H1 (cell line): ENCODE results near the gene PLCB4. TPM values are rescaled to one million over a fixed set of nuclear protein-coding genes. Genes with fewer than 3 reads are reported as not detected.

Source experiments
- CTCF ChIA-PET: fragments of 300-600 bp; sonication (Branson Sonifier 250); formaldehyde crosslinking; loops from one replicate; lab custom pipeline; 2021; ENCODE audit not compliant: partially characterized antibody; lab: Charles Lee
- POLR2A ChIA-PET: fragments of 300-600 bp; sonication (Branson Sonifier 250); formaldehyde crosslinking; loops from one replicate; lab custom pipeline; 2021; ENCODE audit warnings: inconsistent platforms; ENCODE audit not compliant: partially characterized antibody; lab: Charles Lee
- DNase-seq, 2 experiments: peaks; one replicate each; pipeline versions ENCODE4 v3.0.0 to v3.0.0-alpha.2; 2010 to 2022; ENCODE audit warnings: low spot score in 2 of 2, low read depth in 1 of 2, mixed read lengths in 1 of 2
- FAIRE-seq: peaks from 2 replicates; lab custom pipeline; 2011; peaks lifted over from hg19 to GRCh38; lab: Jason Lieb, UNC
- H2AFZ ChIP-seq: 2 replicates; pipeline ENCODE4 v1.8.1; 2012; ENCODE audit warnings: low read length, inconsistent platforms
- H2AK5ac ChIP-seq: 2 replicates; pipeline ENCODE4 v1.6.1; 2013; ENCODE audit warnings: low read depth, low read length
- H2BK120ac ChIP-seq: replicated peaks from 2 replicates; pipeline ENCODE3; 2013; ENCODE audit warnings: low read depth, low read length, inconsistent platforms
- H2BK12ac ChIP-seq: 2 replicates; pipeline ENCODE4 v1.6.1; 2013; ENCODE audit warnings: low read depth, low read length
- H2BK15ac ChIP-seq: 2 replicates; pipeline ENCODE4 v1.6.1; 2013; ENCODE audit warnings: low read length
- H2BK20ac ChIP-seq: 2 replicates; pipeline ENCODE4 v1.6.1; 2013; ENCODE audit warnings: low read length
- H2BK5ac ChIP-seq: 2 replicates; pipeline ENCODE4 v1.6.1; 2013; ENCODE audit warnings: low read depth, low read length
- H3K14ac ChIP-seq: 2 replicates; pipeline ENCODE4 v1.6.1; 2013; ENCODE audit warnings: inconsistent platforms; ENCODE audit not compliant: insufficient read length
- H3K18ac ChIP-seq: 2 replicates; pipeline ENCODE4 v1.6.1; 2013; ENCODE audit warnings: low read length; ENCODE audit errors: extremely low read depth
- H3K23ac ChIP-seq: 2 replicates; pipeline ENCODE4 v1.6.1; 2013; ENCODE audit warnings: inconsistent platforms; ENCODE audit not compliant: insufficient read length
- H3K23me2 ChIP-seq: 2 replicates; pipeline ENCODE4 v1.6.1; 2013; ENCODE audit warnings: low read depth, low read length
- H3K27ac ChIP-seq: 2 replicates; pipeline ENCODE4 v1.6.1; 2011; ENCODE audit warnings: low read depth, low read length, inconsistent platforms
- H3K27me3 ChIP-seq, 4 experiments: replicated peaks in 1 of 4; 1 replicate in 1 of 4; 2 replicates in 3 of 4; pipeline versions ENCODE4 v1.6.1 to v1.8.1; 2011 to 2013; ENCODE audit warnings: low read length in 3 of 4, mild to moderate bottlenecking in 3 of 4, inconsistent platforms in 2 of 4, mixed read lengths in 2 of 4, moderate library complexity in 1 of 4; ENCODE audit not compliant: control insufficient read depth in 3 of 4, insufficient read depth in 3 of 4; ENCODE audit errors: extremely low read depth in 1 of 4
- H3K36me3 ChIP-seq, 4 experiments: 2 replicates each; pipeline versions ENCODE4 v1.6.1 to v1.8.1; 2011 to 2013; ENCODE audit warnings: mild to moderate bottlenecking in 4 of 4, low read length in 3 of 4, moderate library complexity in 2 of 4, control low read depth in 1 of 4, inconsistent platforms in 1 of 4; ENCODE audit not compliant: insufficient read depth in 4 of 4, control insufficient read depth in 2 of 4
- H3K4ac ChIP-seq: replicated peaks from 2 replicates; pipeline ENCODE3; 2013; ENCODE audit warnings: low read length, low read depth, mixed read lengths, inconsistent platforms; ENCODE audit not compliant: insufficient read length
- H3K4me1 ChIP-seq, 4 experiments: replicated peaks in 1 of 4; 1 replicate in 1 of 4; 2 replicates in 3 of 4; pipeline versions ENCODE4 v1.6.1 to v1.8.1; 2011 to 2013; ENCODE audit warnings: low read length in 3 of 4, inconsistent platforms in 2 of 4, mixed read lengths in 1 of 4; ENCODE audit not compliant: insufficient read depth in 4 of 4, control insufficient read depth in 3 of 4
- H3K4me2 ChIP-seq, 2 experiments: 2 replicates each; pipeline versions ENCODE4 v1.6.1 to v1.8.1; 2011 to 2013; ENCODE audit warnings: low read depth in 2 of 2, low read length in 2 of 2, control low read depth in 1 of 2, inconsistent platforms in 1 of 2, mild to moderate bottlenecking in 1 of 2; ENCODE audit not compliant: insufficient read depth in 1 of 2
- H3K4me3 ChIP-seq, 4 experiments: fragments of 200-600, 300-600 bp in 1 of 4; sonication (generic), shearing (Covaris generic), sonication (Bioruptor Twin) in 1 of 4; 2 replicates each; pipeline versions ENCODE4 v1.5.1 to v1.8.1; 2011 to 2016; ENCODE audit warnings: low read length in 4 of 4, low read depth in 3 of 4, control low read depth in 2 of 4, inconsistent platforms in 2 of 4, mild to moderate bottlenecking in 2 of 4, mixed read lengths in 1 of 4, moderate library complexity in 1 of 4; ENCODE audit not compliant: insufficient read depth in 2 of 4; ENCODE audit errors: extremely low read depth in 1 of 4
- H3K56ac ChIP-seq: replicated peaks from 2 replicates; pipeline ENCODE3; 2013; ENCODE audit warnings: low read depth, mild to moderate bottlenecking, mixed read lengths, low read length, inconsistent platforms; ENCODE audit not compliant: insufficient read length
- H3K79me1 ChIP-seq: 2 replicates; pipeline ENCODE4 v1.6.1; 2013; ENCODE audit warnings: low read depth, low read length, control low read depth
- H3K79me2 ChIP-seq, 2 experiments: 2 replicates each; pipeline versions ENCODE4 v1.6.1 to v1.8.1; 2012 to 2013; ENCODE audit warnings: low read length in 2 of 2, mild to moderate bottlenecking in 2 of 2, inconsistent platforms in 1 of 2; ENCODE audit not compliant: insufficient read depth in 2 of 2, control insufficient read depth in 1 of 2
- H3K9ac ChIP-seq, 4 experiments: replicated peaks in 1 of 4; 1 replicate in 1 of 4; 2 replicates in 3 of 4; pipeline versions ENCODE4 v1.6.1 to v1.8.1; 2011 to 2013; ENCODE audit warnings: low read depth in 3 of 4, low read length in 3 of 4, control low read depth in 2 of 4, mild to moderate bottlenecking in 2 of 4, moderate library complexity in 2 of 4, inconsistent platforms in 1 of 4; ENCODE audit errors: extremely low read depth in 1 of 4
- H3K9me3 ChIP-seq, 2 experiments: 2 replicates each; pipeline versions ENCODE4 v1.6.1 to v1.8.1; 2012 to 2013; ENCODE audit warnings: mild to moderate bottlenecking in 2 of 2, moderate library complexity in 2 of 2, control low read depth in 1 of 2, inconsistent platforms in 1 of 2, low read depth in 1 of 2, low read length in 1 of 2, mixed read lengths in 1 of 2; ENCODE audit not compliant: insufficient read depth in 2 of 2
- H4K20me1 ChIP-seq, 2 experiments: replicated peaks in 1 of 2; 2 replicates each; pipeline versions ENCODE3 to v1.8.1; 2011 to 2013; ENCODE audit warnings: inconsistent platforms in 2 of 2, low read length in 2 of 2, mild to moderate bottlenecking in 1 of 2; ENCODE audit not compliant: insufficient read depth in 2 of 2, control insufficient read depth in 1 of 2
- H4K5ac ChIP-seq: 2 replicates; pipeline ENCODE4 v1.6.1; 2013; ENCODE audit warnings: low read length, low read depth, mixed read lengths, inconsistent platforms; ENCODE audit not compliant: insufficient read length
- H4K8ac ChIP-seq: 2 replicates; pipeline ENCODE4 v1.8.0; 2013; ENCODE audit warnings: mild to moderate bottlenecking, moderate library complexity, low read length, inconsistent platforms; ENCODE audit not compliant: insufficient read depth; ENCODE audit errors: extremely low read depth
- H4K91ac ChIP-seq: replicated peaks from 2 replicates; pipeline ENCODE3; 2013; ENCODE audit warnings: low read length, mixed read lengths, inconsistent platforms; ENCODE audit not compliant: insufficient read length
- BRCA1 ChIP-seq: IDR thresholded peaks from 2 replicates; pipeline ENCODE4 v1.6.1; 2012; ENCODE audit warnings: low read depth, low read length, improper control_type of control experiment
- CEBPB ChIP-seq: IDR thresholded peaks from 2 replicates; pipeline ENCODE4 v1.6.1; 2012; ENCODE audit warnings: low read depth, low read length
- CREB1 ChIP-seq: IDR thresholded peaks from 2 replicates; pipeline ENCODE4 v1.6.1; 2012; ENCODE audit warnings: inconsistent platforms
- JUND ChIP-seq: IDR thresholded peaks from 2 replicates; pipeline ENCODE4 v1.6.1; 2011; ENCODE audit warnings: mild to moderate bottlenecking, improper control_type of control experiment, low read length
- RAD21 ChIP-seq, 2 experiments: IDR thresholded peaks in 1 of 2; conservative IDR thresholded peaks in 1 of 2; 2 replicates each; pipeline ENCODE4 v1.6.1; 2011; ENCODE audit warnings: low read depth in 2 of 2, low read length in 2 of 2, improper control_type of control experiment in 1 of 2, inconsistent platforms in 1 of 2, mild to moderate bottlenecking in 1 of 2, moderate library complexity in 1 of 2
- RNF2 ChIP-seq: fragments of 200-900, 300-1000 bp; sonication (generic); IDR thresholded peaks from 2 replicates; pipeline ENCODE4 v1.7.1; 2016; ENCODE audit warnings: borderline replicate concordance, low read depth, mild to moderate bottlenecking, antibody characterized with exemption, low read length; ENCODE audit not compliant: poor library complexity, severe bottlenecking; ENCODE audit errors: missing control alignments
- SP4 ChIP-seq: IDR thresholded peaks from 2 replicates; pipeline ENCODE4 v1.6.1; 2012; ENCODE audit warnings: low read length, inconsistent platforms
- WGBS, 2 experiments: shearing (Covaris generic) in 1 of 2; methylation state at CpG; one replicate each; pipeline versions ENCODE4 v1.1.6 to v1.1.7; 2013 to 2015; ENCODE audit warnings: low lambda C conversion rate in 2 of 2, mixed read lengths in 2 of 2, inconsistent platforms in 1 of 2, low coverage in 1 of 2, missing lambda C conversion rate in 1 of 2; ENCODE audit not compliant: insufficient replicate concordance in 2 of 2, insufficient coverage in 1 of 2, insufficient read length in 1 of 2; ENCODE audit errors: extremely low coverage in 1 of 2, missing lambda C conversion rate in 1 of 2; 5-methylcytosine and 5-hydroxymethylcytosine counted together
- polyA plus RNA-seq, 7 experiments: library from polyadenylated mRNA; depleted of rRNA in 3 of 7; stranded (reverse) in 5 of 7; unstranded in 2 of 7; fragments of >200 nt in 5 of 7; fragments of 200-250 nt in 2 of 7; gene quantifications; 1 replicate in 5 of 7; 2 replicates in 1 of 7; 4 replicates in 1 of 7; pipeline versions ENCODE4 v1.2.1 to v1.2.3, GENCODE V29; 2011 to 2013; ENCODE audit warnings: missing spikeins in 2 of 7, mixed read lengths in 2 of 7
- total RNA-seq: library from RNA; stranded (reverse); fragmentation: NEBNext Ultra II Directional; extraction: Animal tissue kit (Norgen Biotek cat#: 25700); gene quantifications from 2 replicates; pipeline ENCODE4 v1.2.1, GENCODE V29; 2021
- TF ChIP-seq, protein P1 (sequence below), 3 experiments: IDR thresholded peaks; 1 replicate in 2 of 3; 2 replicates in 1 of 3; pipeline versions ENCODE4 v1.5.1 to v1.6.1; 2011; ENCODE audit warnings: low read length in 3 of 3, mild to moderate bottlenecking in 3 of 3, inconsistent platforms in 2 of 3, low read depth in 1 of 3, moderate library complexity in 1 of 3; ENCODE audit not compliant: insufficient read depth in 1 of 3; ENCODE audit errors: control extremely low read depth in 1 of 3

The PLCB4 gene
- total and polyA plus RNA-seq, 2 of the 8 experiments (the other 6 are each of a cell fraction or from before 2014, with no cell fraction given), result 3.2 to 14.1 TPM

DNA sequence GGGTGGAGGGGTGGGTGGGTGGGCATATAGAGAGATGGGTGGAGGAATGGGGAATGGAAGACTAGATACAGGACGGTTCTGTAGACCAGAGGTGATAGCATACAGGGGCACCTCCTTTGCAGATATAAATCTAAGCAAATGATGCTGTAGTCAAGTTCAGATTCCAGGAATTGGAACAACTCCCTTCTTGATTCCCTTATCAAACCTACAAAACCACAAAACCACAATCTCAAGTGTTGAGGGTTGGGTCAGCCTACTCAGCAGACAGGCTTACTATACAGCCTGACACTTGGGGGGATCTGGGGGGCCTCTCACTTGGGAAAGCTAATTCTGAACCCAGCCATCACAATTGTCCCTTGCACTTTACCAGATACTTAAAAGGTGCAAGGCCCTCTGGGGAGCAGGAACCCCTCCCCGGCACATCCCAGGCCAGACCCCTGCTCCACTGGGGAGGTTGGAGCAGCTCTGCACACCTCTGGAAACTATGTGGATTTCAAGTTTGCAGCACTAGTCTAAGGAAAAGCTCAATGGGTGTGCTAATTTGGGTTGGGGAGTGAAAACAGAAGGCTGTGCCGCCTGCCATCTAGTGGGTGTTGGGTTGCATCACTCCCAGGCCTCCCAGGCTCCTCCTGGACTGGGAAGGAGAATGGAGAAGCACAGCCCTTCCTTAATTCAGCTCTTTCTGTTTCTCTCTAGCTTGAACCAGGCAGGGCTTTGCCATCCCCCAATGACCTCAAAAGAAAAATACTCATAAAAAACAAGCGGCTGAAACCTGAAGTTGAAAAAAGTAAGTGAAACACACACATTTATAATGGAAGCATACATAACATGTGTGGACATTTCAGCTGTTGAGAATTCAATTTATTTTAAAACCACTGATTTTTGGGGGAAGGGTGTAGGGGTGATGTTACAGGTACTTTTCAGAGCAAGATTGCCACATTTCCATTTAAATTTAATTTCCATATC lies 324.3 kb downstream of the PLCB4 start:
- Histone ChIP-seq H3K14ac (no peak overlapping the region), H3K27me3 (no peaks in the 10 kb centered on the region), H4K91ac (no peak overlapping the region), H2BK120ac (no peak overlapping the region), H3K23me2 (no peaks in the 10 kb centered on the region), H3K9me3 (no peaks in the 10 kb centered on the region), H3K79me1 (no peaks in the 10 kb centered on the region), H3K56ac (no peak overlapping the region), H2BK5ac (no peak overlapping the region), H3K27ac (no peak overlapping the region), H3K18ac (no peak overlapping the region; the same call in 1 of the 2 replicates), H3K9ac (no peak overlapping the region), H3K4me1 (no peaks in the 10 kb centered on the region; a peak in 1 of 7 replicates), H2BK20ac (no peak overlapping the region; the same call in 1 of the 2 replicates), H3K4me2 (no peak overlapping the region), H3K4ac (no peak overlapping the region), H4K5ac (no peak overlapping the region), H2BK15ac (no peak overlapping the region), H3K23ac (no peak overlapping the region), H3K4me3 (no peak overlapping the region), H2BK12ac (no peak overlapping the region), H3K36me3 (no peaks in the 10 kb centered on the region; a peak in 1 of 8 replicates), H4K8ac (no peak overlapping the region), H4K20me1 (peaks cover 0 to under 1% of the 10 kb centered on the region in 2 experiments), H2AFZ (no peak overlapping the region), H2AK5ac (no peak overlapping the region), H3K79me2 (no peaks in the 10 kb centered on the region)
- DNase-seq, result peak; percentile 58 to 65
- CTCF ChIA-PET, result interaction anchor here (0.6 to 2.1 kb wide), 64 partner anchors 11 to 671 kb away, joined by 3 to 13 read pairs (median 3); no protein-coding TSS in a partner anchor
- WGBS, 2 experiments, result 43% methylated on average over 4 of the region's 4 CpGs; no CpG with 5 or more reads in 1 of the 2 experiments
- POLR2A ChIA-PET, result no interaction called here
- FAIRE-seq, result peak; percentile 84
- no peak for TF ChIP-seq BRCA1
- no peak for TF ChIP-seq SP4
- TF ChIP-seq CREB1, result 0 out of 2 replicates have a peak, but pooled peaks have one; percentile 20
- peak; percentile 94 to 95 for TF ChIP-seq RAD21 (IDR thresholded peaks at IDR 0.05 in 1 of 2, conservative IDR thresholded peaks at IDR 0.05 in 1 of 2; ENCODE audit: low read depth in 2 of 2, low read length in 2 of 2)
- TF ChIP-seq JUND, result peak; percentile 48; the same call in 1 of the 2 replicates
- TF ChIP-seq CEBPB, result peak; percentile 88
- TF ChIP-seq, protein P1, sequence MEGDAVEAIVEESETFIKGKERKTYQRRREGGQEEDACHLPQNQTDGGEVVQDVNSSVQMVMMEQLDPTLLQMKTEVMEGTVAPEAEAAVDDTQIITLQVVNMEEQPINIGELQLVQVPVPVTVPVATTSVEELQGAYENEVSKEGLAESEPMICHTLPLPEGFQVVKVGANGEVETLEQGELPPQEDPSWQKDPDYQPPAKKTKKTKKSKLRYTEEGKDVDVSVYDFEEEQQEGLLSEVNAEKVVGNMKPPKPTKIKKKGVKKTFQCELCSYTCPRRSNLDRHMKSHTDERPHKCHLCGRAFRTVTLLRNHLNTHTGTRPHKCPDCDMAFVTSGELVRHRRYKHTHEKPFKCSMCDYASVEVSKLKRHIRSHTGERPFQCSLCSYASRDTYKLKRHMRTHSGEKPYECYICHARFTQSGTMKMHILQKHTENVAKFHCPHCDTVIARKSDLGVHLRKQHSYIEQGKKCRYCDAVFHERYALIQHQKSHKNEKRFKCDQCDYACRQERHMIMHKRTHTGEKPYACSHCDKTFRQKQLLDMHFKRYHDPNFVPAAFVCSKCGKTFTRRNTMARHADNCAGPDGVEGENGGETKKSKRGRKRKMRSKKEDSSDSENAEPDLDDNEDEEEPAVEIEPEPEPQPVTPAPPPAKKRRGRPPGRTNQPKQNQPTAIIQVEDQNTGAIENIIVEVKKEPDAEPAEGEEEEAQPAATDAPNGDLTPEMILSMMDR (IDR thresholded peaks at IDR 0.05; ENCODE audit: control extremely low read depth in 1 of 3, insufficient read depth in 1 of 3, low read depth in 1 of 3, low read length in 3 of 3), result peak; percentile 81 to 90 (median 89)
- no peak for TF ChIP-seq RNF2
